Measurements from ENCODE around the gene MED27. TPM values are rescaled to one million over a fixed set of nuclear protein-coding genes. Genes with fewer than 3 reads are reported as not detected.

Gene MED27
- total RNA-seq, 1 donor, result 25.7 TPM

DNA sequence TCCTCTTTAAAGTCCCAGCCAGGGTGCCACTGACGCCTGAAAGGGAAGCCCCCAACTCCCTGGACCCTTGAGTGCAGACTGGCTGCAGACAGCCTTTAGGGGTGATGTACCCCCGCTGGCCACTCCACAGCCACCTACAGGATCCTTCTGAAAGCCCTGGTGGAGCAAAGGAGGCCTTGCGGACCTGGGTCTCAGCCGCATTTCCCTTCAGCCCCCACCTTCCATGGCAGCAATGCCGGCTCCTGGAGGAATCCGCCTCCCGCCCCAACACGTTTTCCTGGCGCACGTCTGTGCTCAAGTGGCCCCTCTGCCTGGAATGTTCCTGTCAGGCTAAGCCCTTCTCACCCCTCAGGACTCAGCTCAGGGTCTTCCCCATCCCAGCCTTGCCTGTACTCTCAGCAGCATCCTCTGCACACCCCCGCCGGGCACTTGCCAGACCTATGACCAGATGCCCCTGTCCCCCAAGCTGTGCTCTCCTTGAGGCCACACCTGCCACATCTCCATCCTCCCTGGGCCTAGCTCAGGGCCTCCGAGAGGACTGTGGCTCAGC lies 205.7 kb downstream of the MED27 start:
- Histone ChIP-seq H3K27me3 (ENCODE audit: insufficient read depth, low read length) (no peaks in the 10 kb centered on the region), H4K20me1 (ENCODE audit: insufficient read depth, low read length) (peaks cover 48% of the 10 kb centered on the region), H3K4me3 (ENCODE audit: insufficient read depth, low read length) (no peak overlapping the region), H3K4me1 (ENCODE audit: insufficient read depth, low read length) (peaks cover 7% of the 10 kb centered on the region), H2AFZ (ENCODE audit: low read length) (no peak overlapping the region), H3K4me2 (ENCODE audit: insufficient read depth, low read length) (no peak overlapping the region), H3K79me2 (ENCODE audit: insufficient read depth, low read length) (no peaks in the 10 kb centered on the region), H3K36me3 (ENCODE audit: insufficient read depth, low read length) (no peaks in the 10 kb centered on the region), H3K9me3 (ENCODE audit: low read depth, low read length) (no peaks in the 10 kb centered on the region), H3K27ac (ENCODE audit: low read depth, low read length) (no peak overlapping the region)
- TF ChIP-seq, protein P1, sequence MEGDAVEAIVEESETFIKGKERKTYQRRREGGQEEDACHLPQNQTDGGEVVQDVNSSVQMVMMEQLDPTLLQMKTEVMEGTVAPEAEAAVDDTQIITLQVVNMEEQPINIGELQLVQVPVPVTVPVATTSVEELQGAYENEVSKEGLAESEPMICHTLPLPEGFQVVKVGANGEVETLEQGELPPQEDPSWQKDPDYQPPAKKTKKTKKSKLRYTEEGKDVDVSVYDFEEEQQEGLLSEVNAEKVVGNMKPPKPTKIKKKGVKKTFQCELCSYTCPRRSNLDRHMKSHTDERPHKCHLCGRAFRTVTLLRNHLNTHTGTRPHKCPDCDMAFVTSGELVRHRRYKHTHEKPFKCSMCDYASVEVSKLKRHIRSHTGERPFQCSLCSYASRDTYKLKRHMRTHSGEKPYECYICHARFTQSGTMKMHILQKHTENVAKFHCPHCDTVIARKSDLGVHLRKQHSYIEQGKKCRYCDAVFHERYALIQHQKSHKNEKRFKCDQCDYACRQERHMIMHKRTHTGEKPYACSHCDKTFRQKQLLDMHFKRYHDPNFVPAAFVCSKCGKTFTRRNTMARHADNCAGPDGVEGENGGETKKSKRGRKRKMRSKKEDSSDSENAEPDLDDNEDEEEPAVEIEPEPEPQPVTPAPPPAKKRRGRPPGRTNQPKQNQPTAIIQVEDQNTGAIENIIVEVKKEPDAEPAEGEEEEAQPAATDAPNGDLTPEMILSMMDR (IDR thresholded peaks at IDR 0.05; ENCODE audit: extremely low read depth, low read depth, low read length), result no peak
- DNase-seq (ENCODE audit: insufficient read length, low spot score, missing footprints), result peak; percentile 39

- Histone ChIP-seq H3K4me2 (ENCODE audit: insufficient read depth, low read length) (no peak overlapping the region), H3K27me3 (ENCODE audit: insufficient read depth, low read length) (no peaks in the 10 kb centered on the region), H3K27ac (ENCODE audit: low read depth, low read length) (no peak overlapping the region), H4K20me1 (ENCODE audit: insufficient read depth, low read length) (peaks cover 46% of the 10 kb centered on the region), H3K36me3 (ENCODE audit: insufficient read depth, low read length) (no peaks in the 10 kb centered on the region), H3K79me2 (ENCODE audit: insufficient read depth, low read length) (no peaks in the 10 kb centered on the region), H2AFZ (ENCODE audit: low read length) (no peak overlapping the region), H3K9me3 (ENCODE audit: low read depth, low read length) (no peaks in the 10 kb centered on the region), H3K4me1 (ENCODE audit: insufficient read depth, low read length) (peaks cover 7% of the 10 kb centered on the region), H3K4me3 (ENCODE audit: insufficient read depth, low read length) (no peak overlapping the region)
- peak; percentile 72 for DNase-seq (ENCODE audit: insufficient read length, low spot score, missing footprints)
- TF ChIP-seq, protein P1 (IDR thresholded peaks at IDR 0.05; ENCODE audit: extremely low read depth, low read depth, low read length), result no peak
These were observed 206.3 kb downstream of the MED27 start for GRCh38 chr9:131873335-131873734.

DNA sequence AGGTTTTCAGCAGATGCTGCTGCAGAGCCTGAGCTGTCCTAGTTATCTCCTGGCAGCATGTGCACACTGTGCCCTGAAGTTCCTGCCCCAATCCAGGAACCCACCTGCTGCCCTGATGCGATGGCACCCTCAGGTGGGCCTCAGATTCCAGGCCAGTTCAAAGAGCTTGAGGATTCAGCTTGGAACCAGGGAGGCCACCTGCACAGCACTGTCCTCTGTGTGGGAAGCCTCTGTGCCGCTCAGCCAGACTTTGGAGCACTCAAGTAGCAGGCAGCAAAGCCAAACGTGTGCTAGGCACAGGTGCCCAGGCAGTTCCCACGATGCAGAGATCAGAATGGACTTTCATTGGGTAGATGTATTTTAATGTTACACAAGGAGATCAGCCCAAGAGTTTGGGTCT lies 207.0 kb downstream of the MED27 start:
- TF ChIP-seq, protein P1 (IDR thresholded peaks at IDR 0.05; ENCODE audit: extremely low read depth, low read depth, low read length), result no peak
- peaks cover 44% of the 10 kb centered on the region for H4K20me1 ChIP-seq (ENCODE audit: insufficient read depth, low read length)
- no peaks in the 10 kb centered on the region for H3K36me3 ChIP-seq (ENCODE audit: insufficient read depth, low read length)

GRCh38 chr9:131872006-131872405 lies 207.7 kb downstream of the MED27 start:
- Histone ChIP-seq H3K9me3 (ENCODE audit: low read depth, low read length) (no peaks in the 10 kb centered on the region), H3K4me2 (ENCODE audit: insufficient read depth, low read length) (no peak overlapping the region), H3K27me3 (ENCODE audit: insufficient read depth, low read length) (no peaks in the 10 kb centered on the region), H3K4me1 (ENCODE audit: insufficient read depth, low read length) (peaks cover 7% of the 10 kb centered on the region), H3K4me3 (ENCODE audit: insufficient read depth, low read length) (no peak overlapping the region), H4K20me1 (ENCODE audit: insufficient read depth, low read length) (peaks cover 44% of the 10 kb centered on the region), H3K27ac (ENCODE audit: low read depth, low read length) (no peak overlapping the region), H2AFZ (ENCODE audit: low read length) (no peak overlapping the region), H3K79me2 (ENCODE audit: insufficient read depth, low read length) (no peaks in the 10 kb centered on the region), H3K36me3 (ENCODE audit: insufficient read depth, low read length) (no peaks in the 10 kb centered on the region)
- TF ChIP-seq, protein P1 (IDR thresholded peaks at IDR 0.05; ENCODE audit: extremely low read depth, low read depth, low read length), result peak; percentile 17
- peak; percentile 58 for DNase-seq (ENCODE audit: insufficient read length, low spot score, missing footprints)

More for the DNA sequence above, 207.0 kb downstream of the MED27 start:
- H3K27me3 ChIP-seq (ENCODE audit: insufficient read depth, low read length), result no peaks in the 10 kb centered on the region
- H3K9me3 ChIP-seq (ENCODE audit: low read depth, low read length), result no peaks in the 10 kb centered on the region
- no peak overlapping the region for H3K27ac ChIP-seq (ENCODE audit: low read depth, low read length)
- H3K79me2 ChIP-seq (ENCODE audit: insufficient read depth, low read length), result no peaks in the 10 kb centered on the region
- H2AFZ ChIP-seq (ENCODE audit: low read length), result no peak overlapping the region
- H3K4me2 ChIP-seq (ENCODE audit: insufficient read depth, low read length), result no peak overlapping the region
- H3K4me3 ChIP-seq (ENCODE audit: insufficient read depth, low read length), result no peak overlapping the region
- peak; percentile 52 for DNase-seq (ENCODE audit: insufficient read length, low spot score, missing footprints)
- peaks cover 7% of the 10 kb centered on the region for H3K4me1 ChIP-seq (ENCODE audit: insufficient read depth, low read length)
